Myocyte (in vitro differentiated cells): ENCODE measurements around the gene COA8. TPM values are rescaled to one million over a fixed set of nuclear protein-coding genes. Genes with fewer than 3 reads are reported as not detected.
"Not testable (repeated sequence)": the region's sequence is repeated elsewhere in the genome, so short reads cannot be mapped to it uniquely, and the experiment has no call there.

Experiments
- DNase-seq: peaks from one replicate; pipeline ENCODE4 v3.0.0-alpha.2; 2012; ENCODE audit warnings: low read depth
- total RNA-seq: library from RNA; depleted of rRNA; stranded (reverse); fragments of >200 nt; gene quantifications from 2 replicates; pipeline ENCODE4 v1.2.3, GENCODE V29; 2014

COA8 gene
- total RNA-seq, 1 donor from 2014 or later = 66.5 TPM

DNA sequence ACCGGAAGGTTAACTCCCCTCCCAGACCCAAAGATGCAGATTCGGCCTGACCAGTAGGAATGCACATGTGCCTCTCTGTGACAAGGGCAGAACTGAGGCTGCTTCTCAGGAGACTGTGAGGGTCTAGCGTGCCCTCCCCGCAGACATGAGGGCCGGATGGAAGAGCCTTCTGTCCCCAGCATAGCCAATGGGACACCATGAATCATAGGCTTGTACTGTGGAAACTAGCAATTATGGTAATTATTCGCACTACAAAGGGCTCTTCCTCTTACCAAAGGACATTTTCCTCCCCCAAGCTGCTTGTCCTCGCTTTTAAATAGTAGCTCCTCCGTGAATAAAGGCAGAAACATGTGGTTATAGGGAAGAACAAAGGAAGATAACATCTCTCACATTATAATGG, 6.2 kb downstream of the COA8 start:
- no peak for DNase-seq

DNA sequence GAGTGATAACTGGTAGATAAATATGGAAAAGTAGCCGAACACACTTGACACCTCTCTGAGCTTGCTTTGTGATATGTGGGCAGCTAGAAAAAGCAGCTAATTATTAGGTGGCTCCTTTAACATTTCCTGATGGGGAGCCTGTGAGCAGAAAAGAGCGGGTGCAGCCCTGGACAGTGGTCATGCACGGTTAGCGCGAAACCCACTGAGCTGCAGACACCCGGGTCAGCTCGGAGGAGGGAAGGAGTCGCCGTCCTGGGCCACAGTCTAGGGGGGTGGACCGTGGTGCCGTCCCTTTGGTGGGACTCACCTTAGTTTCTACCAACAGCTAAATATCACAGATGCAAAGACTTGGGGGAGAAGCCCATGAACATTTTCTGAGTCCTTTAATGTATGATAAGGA, 6.6 kb downstream of the COA8 start:
- DNase-seq = no peak

DNA sequence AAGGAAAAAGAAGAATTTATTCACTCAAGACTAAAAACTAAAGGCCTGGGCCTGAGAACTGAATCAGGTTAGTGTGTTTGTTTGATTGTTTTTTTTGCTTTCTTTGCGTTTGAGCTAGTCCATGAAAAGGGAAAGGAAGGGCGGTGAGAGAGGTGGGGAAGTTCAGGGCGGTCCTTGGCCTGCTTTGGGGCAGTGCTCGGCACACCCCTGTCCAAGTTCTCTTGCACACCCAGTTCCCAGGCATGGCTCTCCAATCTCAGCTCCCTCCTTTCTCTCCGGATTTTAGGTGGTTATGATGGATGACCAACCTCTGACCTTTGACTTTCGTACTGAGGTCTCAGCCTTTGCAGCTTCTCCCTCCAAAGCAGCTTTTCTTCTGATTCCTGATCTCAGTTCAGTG, 11.3 kb downstream of the COA8 start:
- no peak for DNase-seq

DNA sequence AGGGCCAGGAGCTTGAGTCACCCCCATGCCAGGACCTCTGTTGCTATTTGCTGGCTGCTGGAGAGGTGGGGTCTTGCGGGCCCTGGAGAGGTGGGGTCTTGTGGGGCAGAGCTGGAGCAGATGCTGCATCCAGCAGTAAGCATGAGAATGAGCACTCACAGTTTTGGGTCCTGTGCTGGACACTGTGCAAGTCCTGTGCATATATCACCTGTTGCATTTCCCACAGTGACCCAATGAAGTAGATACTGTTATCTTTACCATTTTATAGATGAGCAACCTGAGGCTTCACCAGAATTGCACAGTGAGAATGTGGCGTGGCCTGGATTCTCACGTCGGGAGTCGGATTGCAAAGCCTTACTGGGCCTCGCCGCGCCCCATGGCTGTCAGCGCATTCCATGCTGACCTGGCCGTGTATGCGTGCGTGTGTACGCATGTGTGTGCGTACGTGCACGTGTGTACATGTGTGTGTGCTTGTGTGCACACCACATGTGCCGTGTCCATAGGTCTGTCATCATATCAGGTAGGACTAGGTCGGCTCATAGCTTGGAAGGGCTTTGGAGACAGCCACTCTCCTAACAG, 12.0 kb downstream of the COA8 start:
- DNase-seq = no peak

DNA sequence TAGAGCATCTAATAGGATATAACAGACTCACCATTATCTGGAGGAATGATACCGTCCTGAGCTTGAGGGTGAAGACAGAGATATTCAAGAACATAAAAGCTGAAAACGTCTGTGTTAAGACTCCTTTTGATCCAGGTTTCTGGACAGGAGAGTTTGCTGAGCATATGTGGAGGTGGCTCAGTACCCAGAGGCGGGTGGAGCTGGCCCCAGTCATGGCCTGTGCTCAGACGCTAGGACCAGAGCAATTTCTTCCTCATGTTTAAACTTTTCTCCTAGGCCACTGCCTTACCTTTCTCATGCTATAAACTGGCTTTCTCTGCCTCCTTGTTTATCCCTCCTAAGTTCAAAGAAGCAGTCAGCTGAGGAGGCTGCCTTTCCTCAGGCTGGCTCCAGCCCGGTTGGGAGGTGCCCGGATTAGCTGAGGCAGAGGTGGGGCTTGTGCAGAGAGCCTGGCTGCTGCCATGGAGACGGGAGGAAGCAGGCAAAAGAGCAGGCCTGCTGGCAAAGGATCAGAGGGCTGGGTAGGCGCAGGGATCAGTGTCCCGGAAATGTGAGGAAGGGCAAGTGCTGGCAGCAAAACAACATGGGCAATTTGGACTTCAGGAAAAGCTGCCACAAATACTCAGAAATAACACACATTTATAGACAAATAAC, 13.7 kb downstream of the COA8 start:
- DNase-seq = peak; percentile 89

DNA sequence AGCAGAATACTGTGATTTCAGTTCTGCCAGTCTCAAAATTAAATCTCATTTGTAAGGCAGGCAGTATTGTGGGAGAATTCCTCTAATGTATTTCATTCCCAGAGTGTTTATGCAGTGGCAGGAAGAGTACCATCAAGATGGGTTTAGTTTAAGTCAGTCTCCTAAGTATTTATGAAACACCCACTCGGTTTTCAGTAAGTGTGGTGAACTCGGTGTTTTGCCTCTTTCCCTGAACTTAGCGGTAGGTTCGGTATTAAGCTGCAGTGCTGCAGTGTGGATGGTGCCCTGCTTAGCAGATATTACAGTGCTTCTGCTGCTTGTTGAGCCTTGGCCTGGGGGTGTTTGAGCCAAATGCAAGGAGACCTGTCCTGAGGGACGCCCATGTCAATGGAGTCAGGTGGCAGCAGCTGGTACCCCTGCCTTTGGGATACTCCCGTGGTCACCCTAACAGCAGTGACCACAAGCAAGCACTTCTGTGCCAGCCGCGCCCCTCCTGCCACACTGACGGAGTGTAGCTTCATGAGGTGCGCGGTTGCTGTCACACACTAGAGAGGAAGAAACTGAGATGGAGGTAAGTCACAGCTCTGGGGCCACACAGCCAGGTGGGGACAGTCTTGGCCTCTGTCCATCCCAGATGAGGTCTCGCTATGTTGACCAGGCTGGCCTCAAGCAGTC, 15.8 kb downstream of the COA8 start:
- DNase-seq = peak; percentile 68

DNA sequence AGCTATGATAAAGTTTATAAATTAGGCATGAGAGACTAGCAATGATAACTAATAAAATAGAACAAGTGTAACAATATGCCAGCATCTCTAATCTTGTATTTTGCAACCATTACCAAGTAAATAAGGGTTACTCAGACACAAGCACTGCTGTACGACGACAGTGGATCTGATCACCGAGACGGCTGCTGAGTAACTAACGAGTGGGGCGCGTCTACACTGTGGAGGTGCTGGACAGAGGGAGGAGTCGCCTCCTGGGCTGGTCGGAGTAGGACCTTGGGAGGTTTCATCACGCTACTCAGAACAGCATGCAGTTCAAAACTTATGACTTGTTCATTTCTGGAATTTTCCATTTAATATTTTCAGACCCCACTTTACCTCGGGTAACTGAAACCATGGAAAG, 18.4 kb downstream of the COA8 start:
- no peak for DNase-seq

DNA sequence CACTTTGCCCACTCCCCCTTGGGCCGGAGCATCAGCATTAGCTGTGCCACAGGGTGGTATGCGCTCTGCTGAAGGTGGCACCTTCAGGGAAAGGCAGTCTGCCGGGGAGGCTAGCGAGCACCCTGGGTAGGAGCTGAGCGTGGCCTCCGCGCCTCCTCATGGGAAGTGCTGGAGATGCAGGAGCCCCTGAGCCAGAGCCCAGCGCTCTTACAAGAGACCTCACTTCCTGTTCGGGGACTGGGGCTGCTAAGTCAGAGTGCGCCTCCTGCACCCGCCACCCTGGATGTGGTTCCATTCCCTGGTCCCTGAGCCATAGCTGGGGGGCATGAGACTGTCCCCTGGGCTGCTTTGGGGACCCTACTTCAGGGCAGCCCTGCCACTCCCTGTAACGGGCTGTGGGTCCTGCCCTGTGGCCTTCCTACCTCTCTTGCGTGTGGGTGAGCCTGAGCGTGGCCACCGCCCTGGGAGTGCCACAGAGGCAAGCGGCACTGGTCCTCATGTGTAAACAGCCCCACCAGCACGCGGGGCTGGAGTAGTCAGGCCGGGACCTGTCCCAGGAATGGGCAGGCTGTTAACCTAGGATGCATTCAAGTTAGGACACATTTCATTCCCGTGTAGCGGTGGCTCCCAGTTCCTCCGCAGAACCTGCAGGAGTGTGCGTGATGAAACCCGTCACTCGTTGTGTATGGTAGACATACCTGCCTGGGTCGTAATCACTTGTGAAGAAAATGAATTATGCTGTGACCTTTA, 19.4 kb downstream of the COA8 start:
- DNase-seq = no peak

DNA sequence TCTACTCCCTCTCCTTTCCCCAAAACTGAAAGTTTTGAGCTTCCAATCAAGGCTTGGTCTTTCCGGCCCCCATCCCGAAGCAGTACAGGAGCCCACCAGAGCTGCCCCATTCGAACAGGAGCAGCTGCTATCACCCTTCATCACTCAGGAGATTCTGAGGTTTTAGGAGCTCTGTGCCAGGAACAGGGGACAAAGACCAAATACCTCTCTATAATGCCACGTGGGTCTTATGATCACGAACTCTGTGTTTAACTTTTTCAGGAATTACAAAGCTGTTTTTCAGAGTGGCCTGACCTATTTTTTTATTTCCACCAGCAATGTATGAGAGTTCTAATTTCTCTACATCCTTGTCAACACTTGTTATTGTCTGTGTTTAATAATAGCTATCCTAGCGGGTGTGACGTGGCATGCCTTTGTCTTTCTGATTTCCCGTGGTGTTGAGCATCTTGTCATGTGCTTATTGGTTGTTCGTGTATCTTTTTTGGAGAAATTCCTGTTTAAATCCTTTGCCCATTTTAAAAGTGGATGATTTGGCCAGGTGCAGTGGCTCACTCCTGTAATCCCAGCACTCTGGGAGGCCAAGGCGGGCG, 21.7 kb downstream of the COA8 start:
- DNase-seq = no peak

DNA sequence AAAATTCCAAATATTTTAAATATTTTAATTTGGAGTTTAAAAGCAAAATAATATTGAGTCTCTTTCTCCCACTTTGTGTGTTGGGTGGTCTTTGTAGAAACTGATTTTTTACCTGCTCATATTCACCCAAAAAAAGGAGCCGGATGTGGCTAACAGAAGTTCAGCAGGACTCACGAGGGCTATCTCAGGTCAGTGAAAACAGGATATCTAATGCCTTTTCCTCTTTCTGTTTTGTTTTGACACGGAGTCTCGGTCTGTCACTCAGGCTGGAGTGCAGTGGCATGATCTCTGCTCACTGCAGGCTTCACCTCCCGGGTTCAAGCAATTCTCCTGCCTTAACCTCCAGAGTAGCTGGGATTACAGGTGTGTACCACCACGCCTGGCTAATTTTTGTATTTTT, 30.8 kb downstream of the COA8 start:
- no peak for DNase-seq

DNA sequence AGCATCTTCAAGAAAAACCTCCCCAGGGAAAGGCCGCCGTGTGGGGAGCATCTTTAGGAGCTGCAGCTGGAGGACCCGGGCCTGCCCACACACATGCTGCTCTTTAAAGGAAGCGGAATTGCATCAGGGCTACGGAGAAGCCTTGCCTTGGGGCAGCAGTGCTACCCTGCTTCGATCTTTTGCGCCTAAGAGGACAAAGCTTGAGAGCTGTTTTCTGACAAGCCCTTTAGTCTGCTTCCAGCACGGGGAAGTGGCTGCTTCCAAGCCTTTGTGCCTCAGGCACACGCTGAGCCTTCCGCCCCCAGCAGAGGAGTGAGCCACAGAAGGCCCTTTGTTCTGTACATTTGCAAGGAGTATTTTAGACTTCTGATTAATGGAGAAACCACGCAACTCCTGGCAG, 31.5 kb downstream of the COA8 start:
- DNase-seq = peak; percentile 45

DNA sequence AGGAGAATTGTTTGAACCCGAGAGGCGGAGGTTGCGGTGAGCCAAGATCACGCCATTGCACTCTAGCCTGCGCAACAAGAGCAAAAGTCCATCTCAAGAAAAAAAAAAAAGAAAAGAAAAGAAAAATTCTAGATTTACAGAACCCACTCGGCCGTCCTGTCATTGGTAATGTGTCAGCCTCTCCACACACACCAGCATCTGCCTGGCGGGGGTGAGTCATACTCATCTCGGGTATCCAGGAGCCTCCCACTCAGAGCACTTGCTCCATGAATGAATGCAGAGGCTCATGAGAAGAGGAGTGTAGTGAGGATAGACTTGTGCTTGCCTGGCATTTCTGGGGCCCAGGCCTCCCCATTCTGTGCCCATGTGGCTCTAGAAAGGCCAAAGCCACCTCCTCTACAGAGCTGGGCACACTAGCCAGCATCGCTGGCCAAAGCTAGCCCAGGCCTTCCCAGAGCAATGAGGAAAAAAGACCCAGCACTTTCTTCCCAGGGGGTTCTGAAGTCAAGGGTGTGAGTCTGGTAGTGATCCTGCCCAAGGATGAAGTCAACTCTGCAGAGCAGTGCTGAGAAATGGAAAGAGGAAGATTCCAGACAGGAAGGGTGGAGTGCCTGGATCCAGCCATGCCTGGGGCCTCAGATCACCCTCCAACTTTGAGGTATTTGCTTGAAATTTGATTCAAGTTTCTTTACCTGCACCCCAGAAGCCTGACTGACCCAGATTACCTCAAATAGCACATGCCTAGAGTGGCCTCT, 35.0 kb downstream of the COA8 start:
- DNase-seq = peak; percentile 89

DNA sequence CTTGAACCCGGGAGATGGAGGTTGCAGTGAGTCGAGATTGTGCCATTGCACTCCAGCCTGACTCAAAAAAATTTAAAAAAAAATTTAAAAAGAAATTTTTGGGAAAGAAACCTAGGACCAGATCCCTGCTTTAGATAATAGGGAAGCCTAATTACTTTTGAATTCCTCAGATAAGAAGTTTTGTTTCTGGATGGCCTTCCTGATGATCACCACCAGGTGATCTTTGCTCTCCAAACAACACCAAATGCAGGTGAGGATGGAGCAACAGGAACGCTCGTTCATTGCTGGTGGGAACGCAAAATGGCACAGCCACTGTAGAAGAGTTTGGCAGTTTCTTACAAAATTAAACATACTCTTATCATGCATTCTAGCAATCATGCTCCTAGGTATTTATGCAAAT, 37.7 kb downstream of the COA8 start:
- no peak for DNase-seq

DNA sequence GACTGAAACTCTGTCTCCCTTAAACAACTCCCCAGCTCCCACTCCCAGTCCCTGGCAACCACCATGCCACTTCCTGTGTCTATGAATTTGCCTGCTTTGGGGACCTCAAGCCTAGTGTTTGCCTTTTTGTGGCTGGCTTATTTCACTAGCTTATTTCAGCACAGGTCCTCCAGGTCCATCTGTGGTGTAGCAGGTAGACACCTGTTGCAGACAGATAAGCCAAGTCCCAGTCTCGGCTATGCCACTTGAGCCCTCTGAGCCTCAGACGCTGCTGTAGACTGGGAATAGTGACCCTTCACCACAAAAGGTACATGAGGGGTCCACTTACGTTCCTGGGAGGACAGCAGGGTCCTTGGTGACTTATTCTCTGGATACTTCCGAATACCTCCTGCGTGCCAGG, 41.9 kb downstream of the COA8 start:
- no peak for DNase-seq

DNA sequence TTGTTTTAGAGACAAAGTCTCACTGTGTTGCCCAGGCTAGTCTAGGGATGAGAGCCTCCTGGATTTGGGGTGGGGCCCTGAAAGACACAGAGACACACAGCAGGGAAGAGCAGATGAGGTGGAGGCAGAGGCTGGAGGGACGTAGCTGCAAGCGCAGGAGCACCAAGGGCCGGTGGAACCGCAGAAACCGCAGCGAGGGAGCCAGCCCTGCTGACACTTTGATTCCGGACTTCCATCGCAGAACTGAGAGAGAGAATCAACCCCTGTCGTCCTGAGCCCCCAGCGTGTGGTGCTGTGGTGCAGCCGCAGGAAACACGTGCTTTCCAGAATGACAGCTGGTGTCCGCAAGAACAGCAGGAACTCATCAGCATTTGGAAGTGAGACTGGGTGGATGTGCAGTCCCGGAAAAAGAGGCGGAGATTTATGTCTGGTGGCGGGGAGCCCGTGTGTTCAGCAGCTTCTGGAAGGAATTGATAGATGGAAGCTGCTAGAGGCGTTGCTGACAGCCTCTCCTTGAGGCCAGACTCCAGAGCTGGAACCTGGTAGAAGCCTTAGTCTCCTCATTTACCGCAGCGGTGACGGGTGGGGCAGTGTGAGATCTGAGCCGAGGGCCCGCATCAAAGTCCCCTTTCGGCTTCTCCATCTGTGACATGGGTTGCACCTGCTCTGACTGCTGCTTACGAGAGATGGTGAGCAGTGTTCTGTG, 44.4 kb downstream of the COA8 start:
- peak; percentile 99 for DNase-seq

DNA sequence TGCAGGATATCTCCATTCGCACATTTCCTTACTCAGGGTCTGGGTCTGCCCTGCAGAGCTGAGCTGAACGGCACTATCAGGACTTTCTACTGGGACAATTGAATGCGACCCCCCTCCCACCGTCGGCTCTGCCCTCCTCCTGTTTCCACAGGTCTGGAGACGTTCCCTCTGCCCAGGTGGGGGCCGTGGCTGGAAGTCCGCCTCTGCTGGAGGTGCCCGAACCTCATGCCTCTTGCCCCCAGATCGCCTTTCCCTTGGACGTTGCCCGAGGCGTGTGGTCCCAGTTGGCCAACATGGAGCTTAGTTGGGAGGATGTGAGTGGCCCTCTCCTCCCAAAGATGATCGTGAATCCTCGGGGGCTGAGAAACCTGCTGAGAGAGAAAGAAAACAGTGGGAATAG, 45.1 kb downstream of the COA8 start:
- DNase-seq = no peak

DNA sequence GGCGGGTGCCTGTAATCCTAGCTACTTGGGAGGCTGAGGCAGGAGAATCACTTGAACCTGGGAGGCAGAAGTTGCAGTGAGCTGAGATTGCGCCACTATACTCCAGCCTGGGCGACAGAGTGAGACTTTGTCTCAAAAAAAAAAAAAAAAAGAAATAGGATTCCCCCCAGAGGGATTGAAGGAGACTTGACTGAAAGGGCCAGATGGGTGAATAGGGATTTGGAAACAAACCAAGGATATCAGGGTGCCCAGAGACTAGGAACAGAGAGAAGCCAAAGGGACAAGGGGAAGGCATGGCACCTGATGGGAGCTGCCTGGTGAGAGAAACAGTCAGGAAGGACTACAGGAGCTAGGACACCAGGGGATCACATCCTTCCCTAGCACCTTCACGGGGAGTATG, 46.3 kb downstream of the COA8 start:
- DNase-seq = not testable (repeated sequence)

DNA sequence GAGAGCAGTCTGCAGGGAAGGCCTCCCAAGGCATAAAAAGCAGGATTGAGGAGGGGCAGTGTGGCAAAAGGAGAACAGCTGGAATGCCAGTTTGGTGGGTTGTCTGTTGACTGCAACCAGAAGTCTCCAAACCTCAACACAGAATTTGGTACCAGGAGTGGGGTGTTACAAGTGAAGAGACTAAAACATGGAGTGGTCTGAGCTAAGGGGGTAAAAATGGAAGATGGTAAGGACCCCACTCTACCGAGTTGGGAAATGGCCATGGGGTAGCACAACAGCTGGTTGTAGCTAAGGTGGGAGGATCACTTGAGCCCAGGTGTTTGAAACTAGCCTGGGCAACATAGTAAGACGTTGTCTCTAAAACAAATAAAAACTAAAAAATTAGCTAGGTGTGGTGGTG, 48.5 kb downstream of the COA8 start:
- no peak for DNase-seq

DNA sequence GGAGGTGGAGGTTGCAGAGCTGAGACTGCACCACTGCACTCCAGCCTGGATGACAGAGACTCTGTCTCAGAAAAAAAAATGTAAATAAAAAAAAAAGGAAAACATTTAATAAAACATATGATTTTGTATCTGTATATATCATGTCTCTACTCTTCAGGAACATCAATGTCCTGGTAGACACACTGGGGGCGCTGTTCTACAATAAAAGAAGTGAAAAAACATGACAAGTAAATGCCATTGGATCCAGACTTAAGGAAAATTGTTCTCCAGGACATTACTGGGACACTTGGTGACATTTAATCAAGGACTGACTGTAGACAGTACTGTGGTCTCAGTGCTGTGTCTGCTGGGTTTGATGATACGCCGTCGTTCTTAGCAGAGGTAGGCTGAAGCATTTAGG, 50.8 kb downstream of the COA8 start:
- DNase-seq = no peak

DNA sequence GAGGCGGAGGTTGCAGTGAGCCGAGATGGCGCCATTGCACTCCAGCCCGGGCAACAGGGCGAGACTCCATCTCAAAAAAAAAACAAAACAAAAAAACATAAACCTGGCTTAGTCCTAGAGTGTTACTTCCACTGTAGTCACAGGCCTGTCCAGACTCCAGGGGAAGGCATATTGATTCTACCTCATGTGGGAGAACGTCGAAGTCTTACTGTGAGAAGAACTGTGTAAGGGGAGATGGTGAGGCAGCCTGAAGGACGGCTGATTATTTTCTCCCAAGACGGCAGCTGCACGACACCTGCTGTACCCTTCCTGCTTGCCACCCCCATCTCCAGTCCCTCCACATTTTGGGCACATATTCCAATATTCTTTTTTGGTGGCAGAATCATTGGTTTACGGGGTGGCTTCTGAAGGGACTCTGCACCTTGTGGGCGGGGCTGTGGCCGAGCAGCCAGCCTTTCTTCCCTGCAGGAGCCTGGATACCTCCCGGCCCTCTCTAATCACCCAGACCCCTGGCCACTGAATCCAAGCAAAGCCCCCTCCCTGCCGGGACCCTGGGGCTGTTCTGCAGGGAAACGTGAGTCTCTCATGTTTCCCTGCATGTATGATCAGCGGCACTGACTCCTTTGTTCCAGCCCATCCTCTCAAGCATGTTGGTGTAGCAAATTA, 54.0 kb downstream of the COA8 start:
- DNase-seq = no peak
